H1 (cell line): ENCODE results near the gene CCDC91.

Experiments
- EZH2 ChIP-seq: fragments of 200-600 bp; sonication (generic); IDR thresholded peaks from 2 replicates; pipeline ENCODE4 v1.7.1; 2012; ENCODE audit warnings: low read depth, mild to moderate bottlenecking, moderate library complexity, low read length, inconsistent platforms; ENCODE audit not compliant: severe bottlenecking
- RBBP5 ChIP-seq: IDR thresholded peaks from 2 replicates; pipeline ENCODE4 v1.7.1; 2012; ENCODE audit warnings: low read depth, mild to moderate bottlenecking, inconsistent platforms, low read length, moderate library complexity, borderline replicate concordance
- RNF2 ChIP-seq: fragments of 200-900, 300-1000 bp; sonication (generic); IDR thresholded peaks from 2 replicates; pipeline ENCODE4 v1.7.1; 2016; ENCODE audit warnings: borderline replicate concordance, low read depth, mild to moderate bottlenecking, antibody characterized with exemption, low read length; ENCODE audit not compliant: poor library complexity, severe bottlenecking; ENCODE audit errors: missing control alignments
- TF ChIP-seq, protein P1 (sequence below): IDR thresholded peaks from 2 replicates; pipeline ENCODE4 v1.6.1; 2011; ENCODE audit warnings: low read depth, mild to moderate bottlenecking, low read length; ENCODE audit not compliant: insufficient read depth
- TF ChIP-seq, protein P2 (sequence below), 3 experiments: IDR thresholded peaks; 1 replicate in 2 of 3; 2 replicates in 1 of 3; pipeline versions ENCODE4 v1.5.1 to v1.6.1; 2011; ENCODE audit warnings: low read length in 3 of 3, mild to moderate bottlenecking in 3 of 3, inconsistent platforms in 2 of 3, low read depth in 1 of 3, moderate library complexity in 1 of 3; ENCODE audit not compliant: insufficient read depth in 1 of 3; ENCODE audit errors: control extremely low read depth in 1 of 3

DNA sequence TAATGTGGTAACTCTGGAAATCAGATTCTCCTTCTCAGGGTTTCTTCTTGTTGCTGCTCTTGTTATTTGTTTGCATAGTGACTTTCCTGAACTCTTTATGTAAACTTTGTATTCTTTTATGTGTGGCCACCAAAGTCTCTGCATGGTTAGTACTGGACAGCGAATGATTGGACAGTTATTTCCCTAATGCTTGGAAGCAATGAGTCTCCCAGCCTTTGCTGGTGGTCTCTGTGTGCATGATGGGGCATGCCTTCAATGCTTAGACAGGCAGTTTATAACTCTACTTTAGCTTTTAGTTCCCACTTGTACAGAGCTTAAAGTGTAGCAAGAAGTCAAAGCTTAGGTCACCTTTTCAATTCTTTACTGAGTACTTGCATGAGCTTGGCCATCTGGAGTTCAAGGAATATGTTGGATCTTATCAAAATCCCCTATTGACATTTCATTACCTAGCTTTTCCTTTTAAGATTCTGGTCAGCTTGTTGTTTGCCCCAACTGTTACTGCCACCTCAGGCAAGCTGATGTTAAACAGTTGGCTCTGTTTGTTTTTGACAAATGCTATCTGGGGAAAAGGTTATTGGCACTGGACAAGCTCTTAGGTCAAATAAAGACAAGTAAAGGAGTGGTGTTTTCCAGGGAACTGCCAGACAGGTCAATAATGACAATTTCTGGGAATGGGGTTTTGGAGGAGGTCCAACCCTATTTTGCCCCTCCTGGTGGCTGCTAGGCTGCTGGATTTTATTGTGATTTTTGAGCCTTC, 12.3 kb downstream of the CCDC91 start:
- TF ChIP-seq EZH2 (no peak), RNF2 (no peak), RBBP5 (no peak)
- TF ChIP-seq, protein P1, sequence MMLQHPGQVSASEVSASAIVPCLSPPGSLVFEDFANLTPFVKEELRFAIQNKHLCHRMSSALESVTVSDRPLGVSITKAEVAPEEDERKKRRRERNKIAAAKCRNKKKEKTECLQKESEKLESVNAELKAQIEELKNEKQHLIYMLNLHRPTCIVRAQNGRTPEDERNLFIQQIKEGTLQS: no peak
- TF ChIP-seq, protein P2, sequence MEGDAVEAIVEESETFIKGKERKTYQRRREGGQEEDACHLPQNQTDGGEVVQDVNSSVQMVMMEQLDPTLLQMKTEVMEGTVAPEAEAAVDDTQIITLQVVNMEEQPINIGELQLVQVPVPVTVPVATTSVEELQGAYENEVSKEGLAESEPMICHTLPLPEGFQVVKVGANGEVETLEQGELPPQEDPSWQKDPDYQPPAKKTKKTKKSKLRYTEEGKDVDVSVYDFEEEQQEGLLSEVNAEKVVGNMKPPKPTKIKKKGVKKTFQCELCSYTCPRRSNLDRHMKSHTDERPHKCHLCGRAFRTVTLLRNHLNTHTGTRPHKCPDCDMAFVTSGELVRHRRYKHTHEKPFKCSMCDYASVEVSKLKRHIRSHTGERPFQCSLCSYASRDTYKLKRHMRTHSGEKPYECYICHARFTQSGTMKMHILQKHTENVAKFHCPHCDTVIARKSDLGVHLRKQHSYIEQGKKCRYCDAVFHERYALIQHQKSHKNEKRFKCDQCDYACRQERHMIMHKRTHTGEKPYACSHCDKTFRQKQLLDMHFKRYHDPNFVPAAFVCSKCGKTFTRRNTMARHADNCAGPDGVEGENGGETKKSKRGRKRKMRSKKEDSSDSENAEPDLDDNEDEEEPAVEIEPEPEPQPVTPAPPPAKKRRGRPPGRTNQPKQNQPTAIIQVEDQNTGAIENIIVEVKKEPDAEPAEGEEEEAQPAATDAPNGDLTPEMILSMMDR (IDR thresholded peaks at IDR 0.05; ENCODE audit: control extremely low read depth in 1 of 3, insufficient read depth in 1 of 3, low read depth in 1 of 3, low read length in 3 of 3): no peak
